ENCODE data around the gene EXOSC5. TPM values are rescaled to one million over a fixed set of nuclear protein-coding genes. Genes with fewer than 3 reads are reported as not detected.

The EXOSC5 gene
- total and polyA plus RNA-seq, 9 of the 15 experiments (the other 6 are each of a cell fraction or from before 2014, with no cell fraction given) = 10.9 to 75.5 (median 37.8) TPM

Small RNA genes within 50 kb of the gene (small RNA-seq; reads per million reads assigned to genes)
- not detected for gene RF00017

Other genes starting within 250 kb of the EXOSC5 start
Only the 7 nearest of the 13 such genes appear.
- gene TGFB1, start 43.4 kb downstream of the EXOSC5 start, total RNA-seq (2014; rRNA removed) = 18.6 and 25.8 TPM in 2 replicates
- 10.4 and 12.3 TPM in 2 replicates for gene TGFB1, start 43.4 kb downstream of the EXOSC5 start, total RNA-seq (2014; rRNA removed; fragmentation: Illumina TruSeq; extraction: Trizol)
- 14.7 and 17.2 TPM in 2 replicates for gene TGFB1, start 43.4 kb downstream of the EXOSC5 start, total RNA-seq (2015; rRNA removed; fragmentation: Illumina TruSeq; extraction: Trizol)
- 131 and 159 TPM in 2 replicates for gene TGFB1, start 43.4 kb downstream of the EXOSC5 start, total RNA-seq (2021)
- gene TGFB1, start 43.4 kb downstream of the EXOSC5 start, polyA plus RNA-seq (2011; rRNA removed) = 11.8 and 13.4 TPM in 2 replicates
- 45.7 and 64.4 TPM in 2 replicates for gene TGFB1, start 43.4 kb downstream of the EXOSC5 start, polyA plus RNA-seq (2014; fragmentation: Illumina TruSeq; extraction: Trizol)
- gene TGFB1, start 43.4 kb downstream of the EXOSC5 start, polyA plus RNA-seq (2014; fragmentation: Nextera tagmentation; extraction: Ambion mirVana) = under 1 TPM; 0.24 to 0.77 TPM
- 35.2 and 37.8 TPM in 2 replicates for gene TGFB1, start 43.4 kb downstream of the EXOSC5 start, polyA plus RNA-seq (2014; rRNA removed)
- 3.5 and 6.7 TPM in 2 replicates for gene B9D2, start 33.2 kb downstream of the EXOSC5 start, total RNA-seq (2014; rRNA removed)
- gene B9D2, start 33.2 kb downstream of the EXOSC5 start, total RNA-seq (2014; rRNA removed; fragmentation: Illumina TruSeq; extraction: Trizol) = 0.54 and 1.6 TPM in 2 replicates
- 5.2 and 5.5 TPM in 2 replicates for gene B9D2, start 33.2 kb downstream of the EXOSC5 start, total RNA-seq (2015; rRNA removed; fragmentation: Illumina TruSeq; extraction: Trizol)
- gene B9D2, start 33.2 kb downstream of the EXOSC5 start, total RNA-seq (2021) = 6.0 and 6.9 TPM in 2 replicates
- gene B9D2, start 33.2 kb downstream of the EXOSC5 start, polyA plus RNA-seq (2011; rRNA removed) = 2.8 and 5.8 TPM in 2 replicates
- 2.2 and 3.4 TPM in 2 replicates for gene B9D2, start 33.2 kb downstream of the EXOSC5 start, polyA plus RNA-seq (2014; fragmentation: Illumina TruSeq; extraction: Trizol)
- 1 to 10 TPM in 1 of 2 experiments, under 1 TPM in 1; 0.83 to 1.4 TPM for gene B9D2, start 33.2 kb downstream of the EXOSC5 start, polyA plus RNA-seq (2014; fragmentation: Nextera tagmentation; extraction: Ambion mirVana)
- 3.4 and 3.5 TPM in 2 replicates for gene B9D2, start 33.2 kb downstream of the EXOSC5 start, polyA plus RNA-seq (2014; rRNA removed)
- gene TMEM91, start 20.8 kb downstream of the EXOSC5 start, total RNA-seq (2014; rRNA removed) = 2.8 and 4.3 TPM in 2 replicates
- gene TMEM91, start 20.8 kb downstream of the EXOSC5 start, total RNA-seq (2014; rRNA removed; fragmentation: Illumina TruSeq; extraction: Trizol) = 1.5 and 1.6 TPM in 2 replicates
- gene TMEM91, start 20.8 kb downstream of the EXOSC5 start, total RNA-seq (2015; rRNA removed; fragmentation: Illumina TruSeq; extraction: Trizol) = 1.7 and 1.8 TPM in 2 replicates
- 2.3 and 2.7 TPM in 2 replicates for gene TMEM91, start 20.8 kb downstream of the EXOSC5 start, total RNA-seq (2021)
- gene TMEM91, start 20.8 kb downstream of the EXOSC5 start, polyA plus RNA-seq (2011; rRNA removed) = 3.0 and 3.9 TPM in 2 replicates
- gene TMEM91, start 20.8 kb downstream of the EXOSC5 start, polyA plus RNA-seq (2014; fragmentation: Illumina TruSeq; extraction: Trizol) = 3.0 and 3.1 TPM in 2 replicates
- 1 to 10 TPM; 1.2 to 1.8 TPM for gene TMEM91, start 20.8 kb downstream of the EXOSC5 start, polyA plus RNA-seq (2014; fragmentation: Nextera tagmentation; extraction: Ambion mirVana)
- gene TMEM91, start 20.8 kb downstream of the EXOSC5 start, polyA plus RNA-seq (2014; rRNA removed) = 3.1 and 5.2 TPM in 2 replicates
- gene BCKDHA, start 459 bp upstream of the EXOSC5 start, total RNA-seq (2014; rRNA removed) = 44.5 and 52.5 TPM in 2 replicates
- 2.0 and 4.8 TPM in 2 replicates for gene BCKDHA, start 459 bp upstream of the EXOSC5 start, total RNA-seq (2014; rRNA removed; fragmentation: Illumina TruSeq; extraction: Trizol)
- 10.6 and 14.0 TPM in 2 replicates for gene BCKDHA, start 459 bp upstream of the EXOSC5 start, total RNA-seq (2015; rRNA removed; fragmentation: Illumina TruSeq; extraction: Trizol)
- gene BCKDHA, start 459 bp upstream of the EXOSC5 start, total RNA-seq (2021) = 14.6 and 16.6 TPM in 2 replicates
- 14.1 and 30.0 TPM in 2 replicates for gene BCKDHA, start 459 bp upstream of the EXOSC5 start, polyA plus RNA-seq (2011; rRNA removed)
- 24.0 and 28.8 TPM in 2 replicates for gene BCKDHA, start 459 bp upstream of the EXOSC5 start, polyA plus RNA-seq (2014; fragmentation: Illumina TruSeq; extraction: Trizol)
- gene BCKDHA, start 459 bp upstream of the EXOSC5 start, polyA plus RNA-seq (2014; fragmentation: Nextera tagmentation; extraction: Ambion mirVana) = 1 to 10 TPM; 4.5 to 6.4 TPM
- 23.0 and 26.9 TPM in 2 replicates for gene BCKDHA, start 459 bp upstream of the EXOSC5 start, polyA plus RNA-seq (2014; rRNA removed)
- 1.00 and 2.3 TPM in 2 replicates for gene B3GNT8, start 30.0 kb upstream of the EXOSC5 start, total RNA-seq (2014; rRNA removed)
- not detected in 2 replicates for gene B3GNT8, start 30.0 kb upstream of the EXOSC5 start, total RNA-seq (2014; rRNA removed; fragmentation: Illumina TruSeq; extraction: Trizol)
- gene B3GNT8, start 30.0 kb upstream of the EXOSC5 start, total RNA-seq (2015; rRNA removed; fragmentation: Illumina TruSeq; extraction: Trizol) = 0.83 and 0.90 TPM in 2 replicates
- gene B3GNT8, start 30.0 kb upstream of the EXOSC5 start, total RNA-seq (2021) = 2.9 and 3.4 TPM in 2 replicates
- 0.23 and 0.35 TPM in 2 replicates for gene B3GNT8, start 30.0 kb upstream of the EXOSC5 start, polyA plus RNA-seq (2011; rRNA removed)
- 0.21 and 2.0 TPM in 2 replicates for gene B3GNT8, start 30.0 kb upstream of the EXOSC5 start, polyA plus RNA-seq (2014; fragmentation: Illumina TruSeq; extraction: Trizol)
- gene B3GNT8, start 30.0 kb upstream of the EXOSC5 start, polyA plus RNA-seq (2014; fragmentation: Nextera tagmentation; extraction: Ambion mirVana) = under 1 TPM in 1 of 2 experiments, not detected in 1; 0.11 TPM
- gene B3GNT8, start 30.0 kb upstream of the EXOSC5 start, polyA plus RNA-seq (2014; rRNA removed) = 0.65 and 1.3 TPM in 2 replicates
- gene DMAC2, start 42.6 kb upstream of the EXOSC5 start, total RNA-seq (2014; rRNA removed) = 39.1 and 43.5 TPM in 2 replicates
- 33.0 and 34.1 TPM in 2 replicates for gene DMAC2, start 42.6 kb upstream of the EXOSC5 start, total RNA-seq (2014; rRNA removed; fragmentation: Illumina TruSeq; extraction: Trizol)
- 43.1 and 43.2 TPM in 2 replicates for gene DMAC2, start 42.6 kb upstream of the EXOSC5 start, total RNA-seq (2015; rRNA removed; fragmentation: Illumina TruSeq; extraction: Trizol)
- gene DMAC2, start 42.6 kb upstream of the EXOSC5 start, total RNA-seq (2021) = 51.5 and 55.0 TPM in 2 replicates
- gene DMAC2, start 42.6 kb upstream of the EXOSC5 start, polyA plus RNA-seq (2011; rRNA removed) = 45.3 and 64.1 TPM in 2 replicates
- gene DMAC2, start 42.6 kb upstream of the EXOSC5 start, polyA plus RNA-seq (2014; fragmentation: Illumina TruSeq; extraction: Trizol) = 58.1 and 59.4 TPM in 2 replicates
- 10 to 100 TPM; 12.9 to 20.2 TPM for gene DMAC2, start 42.6 kb upstream of the EXOSC5 start, polyA plus RNA-seq (2014; fragmentation: Nextera tagmentation; extraction: Ambion mirVana)
- gene DMAC2, start 42.6 kb upstream of the EXOSC5 start, polyA plus RNA-seq (2014; rRNA removed) = 61.0 and 61.2 TPM in 2 replicates
- gene ERICH4, start 45.8 kb upstream of the EXOSC5 start, total RNA-seq (2014; rRNA removed) = not detected in 2 replicates
- not detected in 2 replicates for gene ERICH4, start 45.8 kb upstream of the EXOSC5 start, total RNA-seq (2014; rRNA removed; fragmentation: Illumina TruSeq; extraction: Trizol)
- gene ERICH4, start 45.8 kb upstream of the EXOSC5 start, total RNA-seq (2015; rRNA removed; fragmentation: Illumina TruSeq; extraction: Trizol) = not detected in 2 replicates
- gene ERICH4, start 45.8 kb upstream of the EXOSC5 start, total RNA-seq (2021) = not detected in 2 replicates
- gene ERICH4, start 45.8 kb upstream of the EXOSC5 start, polyA plus RNA-seq (2011; rRNA removed) = 0.08 TPM in 1 of 2 replicates, not detected in the other
- not detected in 2 replicates for gene ERICH4, start 45.8 kb upstream of the EXOSC5 start, polyA plus RNA-seq (2014; fragmentation: Illumina TruSeq; extraction: Trizol)
- not detected for gene ERICH4, start 45.8 kb upstream of the EXOSC5 start, polyA plus RNA-seq (2014; fragmentation: Nextera tagmentation; extraction: Ambion mirVana)
- not detected in 2 replicates for gene ERICH4, start 45.8 kb upstream of the EXOSC5 start, polyA plus RNA-seq (2014; rRNA removed)